B cell (primary cell): ENCODE measurements around the gene THSD7B. TPM values are rescaled to one million over a fixed set of nuclear protein-coding genes. Genes with fewer than 3 reads are reported as not detected.

Experiments used
- ATAC-seq: fragments of 200-7000 bp; cut with Tn5 transposase; one replicate; pipeline ENCODE4 v1.10.0; 2021; ENCODE audit warnings: low read depth, mild to moderate bottlenecking, moderate number of reproducible peaks, moderate library complexity
- CTCF ChIA-PET: fragments of 350-600 bp; sonication (Branson Sonifier 250); formaldehyde crosslinking; loops from one replicate; lab custom pipeline; 2021; ENCODE audit warnings: antibody characterized with exemption, inconsistent platforms; lab: Charles Lee
- POLR2A ChIA-PET: fragments of 350-600 bp; sonication (Branson Sonifier 250); formaldehyde crosslinking; loops from one replicate; lab custom pipeline; 2021; ENCODE audit warnings: antibody characterized with exemption; lab: Charles Lee
- DNase-seq: peaks from one replicate; pipeline ENCODE4 v3.0.0; 2013
- H2AFZ ChIP-seq: 2 replicates; pipeline ENCODE4 v1.6.1; 2012; ENCODE audit warnings: mild to moderate bottlenecking, low read depth, low read length; ENCODE audit not compliant: insufficient read depth, poor library complexity, severe bottlenecking
- H3K27ac ChIP-seq, 2 donors: 1 replicate in 1 of 2; 2 replicates in 1 of 2; pipeline ENCODE4 v1.5.1; 2012 to 2013; ENCODE audit warnings: low read length in 2 of 2, mild to moderate bottlenecking in 2 of 2, moderate library complexity in 1 of 2
- H3K27me3 ChIP-seq, 4 experiments: fragments of 200-600 bp in 1 of 4; sonication (generic) in 1 of 4; replicated peaks in 1 of 4; 1 replicate in 2 of 4; 2 replicates in 2 of 4; pipeline versions ENCODE4 v1.6.1 to v1.7.0; 2013 to 2016; ENCODE audit warnings: low read length in 3 of 4, mild to moderate bottlenecking in 2 of 4, mixed read lengths in 1 of 4, moderate library complexity in 1 of 4; ENCODE audit not compliant: insufficient read depth in 4 of 4, control insufficient read depth in 3 of 4; ENCODE audit errors: control extremely low read depth in 1 of 4
- H3K36me3 ChIP-seq, 2 experiments: replicated peaks in 1 of 2; 1 replicate in 1 of 2; 2 replicates in 1 of 2; pipeline versions ENCODE4 v1.6.1 to v1.7.1; 2013; ENCODE audit warnings: low read length in 1 of 2; ENCODE audit not compliant: insufficient read depth in 2 of 2, control insufficient read depth in 1 of 2; ENCODE audit errors: control extremely low read depth in 1 of 2, extremely low read depth in 1 of 2
- H3K4me1 ChIP-seq, 2 donors: fragments of 200-600 bp in 1 of 2; sonication (generic) in 1 of 2; 1 replicate in 1 of 2; 2 replicates in 1 of 2; pipeline versions ENCODE4 v1.5.1 to v1.6.1; 2013 to 2017; ENCODE audit warnings: low read length in 2 of 2; ENCODE audit not compliant: control insufficient read depth in 2 of 2, insufficient read depth in 2 of 2
- H3K4me2 ChIP-seq: replicated peaks from 2 replicates; pipeline ENCODE3; 2012; ENCODE audit warnings: mild to moderate bottlenecking, low read depth, low read length; ENCODE audit not compliant: poor library complexity, severe bottlenecking
- H3K4me3 ChIP-seq, 5 experiments: fragments of 200-600 bp in 1 of 5; sonication (generic) in 1 of 5; 1 replicate in 3 of 5; 2 replicates in 2 of 5; pipeline versions ENCODE4 v1.5.1 to v1.7.0; 2011 to 2016; ENCODE audit warnings: low read length in 4 of 5, mild to moderate bottlenecking in 4 of 5, low read depth in 2 of 5, control low read depth in 1 of 5, moderate library complexity in 1 of 5; ENCODE audit not compliant: insufficient read depth in 1 of 5; ENCODE audit errors: control extremely low read depth in 1 of 5, extremely low read depth in 1 of 5
- H3K79me2 ChIP-seq: fragments of 200-600 bp; sonication (generic); one replicate; pipeline ENCODE4 v1.6.0; 2016; ENCODE audit warnings: low read length; ENCODE audit not compliant: control insufficient read depth, insufficient read depth
- H3K9ac ChIP-seq: fragments of 200-600 bp; sonication (generic); 2 replicates; pipeline ENCODE4 v1.6.1; 2017; ENCODE audit warnings: mild to moderate bottlenecking, low read length, moderate library complexity
- H3K9me3 ChIP-seq, 3 donors: one replicate each; pipeline versions ENCODE4 v1.6.1 to v1.7.1; 2013; ENCODE audit warnings: low read length in 2 of 3; ENCODE audit not compliant: control insufficient read depth in 2 of 3, insufficient read depth in 1 of 3; ENCODE audit errors: control extremely low read depth in 1 of 3
- H4K20me1 ChIP-seq: 2 replicates; pipeline ENCODE4 v1.6.0; 2012; ENCODE audit warnings: mild to moderate bottlenecking, low read length; ENCODE audit not compliant: insufficient read depth, control insufficient read depth, poor library complexity, severe bottlenecking
- H3K27ac Mint-ChIP-seq: one replicate; pipeline ENCODE4 v1.8.0; 2021; ENCODE audit warnings: mixed read lengths
- H3K27me3 Mint-ChIP-seq: one replicate; pipeline ENCODE4 v1.8.0; 2021; ENCODE audit warnings: mixed read lengths
- H3K4me1 Mint-ChIP-seq: one replicate; pipeline ENCODE4 v1.8.0; 2021; ENCODE audit warnings: mixed read lengths
- H3K4me3 Mint-ChIP-seq: one replicate; pipeline ENCODE4 v1.8.0; 2021; ENCODE audit warnings: mixed read lengths
- H3K9me3 Mint-ChIP-seq: one replicate; pipeline ENCODE4 v1.8.0; 2022; ENCODE audit warnings: mixed read lengths; ENCODE audit not compliant: insufficient read depth
- EZH2 ChIP-seq: IDR thresholded peaks from 2 replicates; pipeline ENCODE4 v1.6.1; 2012; ENCODE audit warnings: borderline replicate concordance, low read depth, mild to moderate bottlenecking, moderate library complexity, low read length; ENCODE audit not compliant: insufficient read depth, poor library complexity, severe bottlenecking
- WGBS: methylation state at CpG from one replicate; pipeline ENCODE4 v1.1.5; 2013; ENCODE audit warnings: missing lambda C conversion rate; ENCODE audit not compliant: insufficient coverage; 5-methylcytosine and 5-hydroxymethylcytosine counted together
- intact Hi-C: fragments of 100-400 bp; cut with micrococcal nuclease; formaldehyde crosslinking; loops from one replicate; pipeline ENCODE4 v1.10.0; 2022
- polyA plus RNA-seq: library from polyadenylated mRNA; depleted of rRNA; stranded (reverse); fragments of >200 nt; gene quantifications from 2 replicates; pipeline ENCODE4 v1.2.3, GENCODE V29; 2012
- total RNA-seq, 2 donors: library from RNA; stranded (reverse); fragments of 120-200 nt in 1 of 2; gene quantifications; 1 replicate in 1 of 2; 2 replicates in 1 of 2; pipeline versions ENCODE4 v1.2.3 to v1.2.4, GENCODE V29; 2013 to 2022
- TF ChIP-seq, protein P1 (sequence below): fragments of 200-600 bp; IDR thresholded peaks from one replicate; pipeline ENCODE4 v1.8.0; 2022; ENCODE audit warnings: antibody characterized with exemption, mild to moderate bottlenecking

The THSD7B gene
- total and polyA plus RNA-seq, 2 donors (not counting 1 experiment from before 2014, with no cell fraction given) = 0.76 TPM; not detected in 1

DNA sequence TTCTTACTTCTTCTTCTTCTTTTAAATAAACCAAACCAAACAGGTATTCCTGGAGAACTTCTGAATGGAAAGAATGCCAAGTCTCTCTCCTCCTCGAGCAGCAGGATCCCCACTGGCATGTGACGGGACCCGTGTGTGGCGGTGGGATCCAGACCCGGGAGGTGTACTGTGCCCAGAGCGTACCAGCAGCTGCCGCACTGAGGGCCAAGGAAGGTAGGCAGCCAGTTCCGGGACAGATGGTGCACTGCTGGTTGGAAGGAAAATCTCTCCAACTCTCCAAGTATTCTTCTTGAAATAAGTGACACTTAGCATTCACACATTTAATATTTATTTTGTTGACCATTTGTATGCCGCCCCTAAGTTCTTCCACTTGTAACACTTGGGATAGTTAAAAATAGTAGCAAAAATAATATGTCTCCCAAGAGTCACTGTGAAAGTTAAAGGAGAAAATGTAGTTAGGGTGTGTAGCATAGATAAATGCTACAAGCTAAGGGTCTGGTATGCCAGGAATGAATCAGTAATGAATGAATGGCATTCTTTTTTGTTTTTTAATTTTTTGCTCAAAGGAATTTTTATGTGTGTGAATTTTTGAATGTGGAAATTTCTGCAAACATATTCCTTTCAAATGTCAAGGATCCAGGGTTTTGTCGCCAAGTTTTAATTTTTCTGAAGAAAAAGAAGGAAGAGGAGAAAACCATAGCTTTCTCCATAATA, 349.9 kb downstream of the THSD7B start:
- no peaks in the 10 kb centered on the region for H3K4me1 ChIP-seq
- TF ChIP-seq EZH2 = no peak
- TF ChIP-seq, protein P1, sequence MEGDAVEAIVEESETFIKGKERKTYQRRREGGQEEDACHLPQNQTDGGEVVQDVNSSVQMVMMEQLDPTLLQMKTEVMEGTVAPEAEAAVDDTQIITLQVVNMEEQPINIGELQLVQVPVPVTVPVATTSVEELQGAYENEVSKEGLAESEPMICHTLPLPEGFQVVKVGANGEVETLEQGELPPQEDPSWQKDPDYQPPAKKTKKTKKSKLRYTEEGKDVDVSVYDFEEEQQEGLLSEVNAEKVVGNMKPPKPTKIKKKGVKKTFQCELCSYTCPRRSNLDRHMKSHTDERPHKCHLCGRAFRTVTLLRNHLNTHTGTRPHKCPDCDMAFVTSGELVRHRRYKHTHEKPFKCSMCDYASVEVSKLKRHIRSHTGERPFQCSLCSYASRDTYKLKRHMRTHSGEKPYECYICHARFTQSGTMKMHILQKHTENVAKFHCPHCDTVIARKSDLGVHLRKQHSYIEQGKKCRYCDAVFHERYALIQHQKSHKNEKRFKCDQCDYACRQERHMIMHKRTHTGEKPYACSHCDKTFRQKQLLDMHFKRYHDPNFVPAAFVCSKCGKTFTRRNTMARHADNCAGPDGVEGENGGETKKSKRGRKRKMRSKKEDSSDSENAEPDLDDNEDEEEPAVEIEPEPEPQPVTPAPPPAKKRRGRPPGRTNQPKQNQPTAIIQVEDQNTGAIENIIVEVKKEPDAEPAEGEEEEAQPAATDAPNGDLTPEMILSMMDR = no peak
- no peak overlapping the region for H3K9ac ChIP-seq
- intact Hi-C loops = no loop called here
- no peak overlapping the region for H3K4me2 ChIP-seq
- no peaks in the 10 kb centered on the region for H3K36me3 ChIP-seq
- no peak overlapping the region for H3K27ac Mint-ChIP-seq
- no peak for DNase-seq
- 100% methylated on average over 2 of the region's 10 CpGs for WGBS
- ChIA-PET CTCF (interaction anchor here (0.6 kb wide), 1 partner anchor 80 kb away, joined by 3 read pairs; no protein-coding TSS in a partner anchor), POLR2A (no interaction called here)
- H2AFZ ChIP-seq = no peak overlapping the region
- no peak overlapping the region for H3K4me3 ChIP-seq
- H3K9me3 ChIP-seq = no peaks in the 10 kb centered on the region
- no peaks in the 10 kb centered on the region for H3K4me1 Mint-ChIP-seq
- no peaks in the 10 kb centered on the region for H3K27me3 ChIP-seq
- H3K9me3 Mint-ChIP-seq = no peaks in the 10 kb centered on the region
- no peaks in the 10 kb centered on the region for H3K27me3 Mint-ChIP-seq
- no peak for ATAC-seq
- no peaks in the 10 kb centered on the region for H3K79me2 ChIP-seq
- H4K20me1 ChIP-seq = no peaks in the 10 kb centered on the region
- no peak overlapping the region for H3K4me3 Mint-ChIP-seq
- no peak overlapping the region for H3K27ac ChIP-seq

DNA sequence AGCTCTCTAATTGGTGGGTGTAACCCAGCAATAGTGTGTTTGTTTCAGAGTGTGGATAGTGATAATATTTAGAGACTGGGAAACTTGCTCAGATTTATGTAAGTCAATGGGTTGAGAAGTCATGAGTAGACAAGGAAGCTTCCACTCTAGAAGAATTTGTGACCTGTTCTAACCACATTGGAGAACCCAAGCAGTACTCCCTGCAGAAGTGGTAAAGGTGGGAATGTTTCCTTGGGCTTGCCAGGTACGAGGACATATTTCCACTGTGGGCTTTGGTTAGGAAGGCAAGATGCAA, 350.4 kb downstream of the THSD7B start:
- CTCF ChIA-PET = interaction anchor here (0.6 kb wide), 1 partner anchor 147 kb away, joined by 3 read pairs; no protein-coding TSS in a partner anchor
- TF ChIP-seq, protein P1 = no peak
- no peak for TF ChIP-seq EZH2
- no peak overlapping the region for H3K4me2 ChIP-seq

More for the DNA sequence above, 350.4 kb downstream of the THSD7B start:
- ATAC-seq (no peak), DNase-seq (no peak)
- no peak overlapping the region for H3K4me3 ChIP-seq
- H3K4me1 Mint-ChIP-seq = no peaks in the 10 kb centered on the region
- no peak overlapping the region for H3K9ac ChIP-seq
- POLR2A ChIA-PET = no interaction called here
- no peaks in the 10 kb centered on the region for H3K4me1 ChIP-seq
- no peaks in the 10 kb centered on the region for H3K9me3 ChIP-seq
- H4K20me1 ChIP-seq = no peaks in the 10 kb centered on the region
- H3K79me2 ChIP-seq = no peaks in the 10 kb centered on the region
- no peak overlapping the region for H3K4me3 Mint-ChIP-seq
- H3K36me3 ChIP-seq = no peaks in the 10 kb centered on the region
- no peaks in the 10 kb centered on the region for H3K27me3 ChIP-seq
- H3K9me3 Mint-ChIP-seq = no peaks in the 10 kb centered on the region
- H2AFZ ChIP-seq = no peak overlapping the region
- WGBS = 60% methylated on average over 1 of the region's 1 CpG
- intact Hi-C loops = no loop called here
- no peaks in the 10 kb centered on the region for H3K27me3 Mint-ChIP-seq
- no peak overlapping the region for H3K27ac ChIP-seq
- H3K27ac Mint-ChIP-seq = no peak overlapping the region
